Naive thymus-derived CD4-positive, alpha-beta T cell (primary cell): Measurements from ENCODE around the gene ASPRV1. TPM values are rescaled to one million over a fixed set of nuclear protein-coding genes. Genes with fewer than 3 reads are reported as not detected.

Experiments
- ATAC-seq: fragments of 150-1000 bp; cut with Tn5 transposase; 2 replicates; pipeline ENCODE4 v1.10.0; 2021; ENCODE audit warnings: mild to moderate bottlenecking, moderate library complexity
- CTCF ChIA-PET: fragments of 350-600 bp; sonication (Branson Sonifier 250); formaldehyde crosslinking; loops from one replicate; lab custom pipeline; 2021; ENCODE audit warnings: antibody characterized with exemption; lab: Charles Lee
- POLR2A ChIA-PET: fragments of 350-600 bp; sonication (Branson Sonifier 250); formaldehyde crosslinking; loops from one replicate; lab custom pipeline; 2021; ENCODE audit warnings: antibody characterized with exemption, inconsistent platforms; lab: Charles Lee
- DNase-seq, 9 donors: peaks; one replicate each; pipeline versions ENCODE4 v3.0.0 to v3.0.0-alpha.2; 2020 to 2022; ENCODE audit warnings: mixed read lengths in 1 of 9
- H3K27ac ChIP-seq: one replicate; pipeline ENCODE4 v1.7.0; 2013; ENCODE audit warnings: mild to moderate bottlenecking, low read depth, low read length, moderate library complexity
- H3K27me3 ChIP-seq, 2 donors: one replicate each; pipeline ENCODE4 v1.7.0; 2013; ENCODE audit warnings: low read length in 2 of 2, mild to moderate bottlenecking in 2 of 2, moderate library complexity in 2 of 2; ENCODE audit not compliant: control insufficient read depth in 2 of 2, insufficient read depth in 2 of 2
- H3K36me3 ChIP-seq, 3 experiments: 1 replicate in 2 of 3; 2 replicates in 1 of 3; pipeline ENCODE4 v1.7.0; 2013; ENCODE audit warnings: low read length in 3 of 3, mild to moderate bottlenecking in 3 of 3, moderate library complexity in 1 of 3; ENCODE audit not compliant: insufficient read depth in 3 of 3, control insufficient read depth in 2 of 3
- H3K4me1 ChIP-seq, 2 donors: one replicate each; pipeline ENCODE4 v1.7.0; 2013; ENCODE audit warnings: low read length in 2 of 2, mild to moderate bottlenecking in 2 of 2, moderate library complexity in 1 of 2; ENCODE audit not compliant: control insufficient read depth in 2 of 2, insufficient read depth in 2 of 2
- H3K4me3 ChIP-seq: 2 replicates; pipeline ENCODE4 v1.7.0; 2013; ENCODE audit warnings: mild to moderate bottlenecking, low read length
- H3K9me3 ChIP-seq, 3 experiments: 1 replicate in 2 of 3; 2 replicates in 1 of 3; pipeline ENCODE4 v1.7.0; 2013; ENCODE audit warnings: low read length in 3 of 3; ENCODE audit not compliant: control insufficient read depth in 2 of 3
- H3K27ac Mint-ChIP-seq, 9 donors: one replicate each; pipeline ENCODE4 v1.8.0; 2020 to 2022; ENCODE audit warnings: mixed read lengths in 9 of 9, mild to moderate bottlenecking in 8 of 9, moderate library complexity in 5 of 9, inconsistent platforms in 2 of 9
- H3K27me3 Mint-ChIP-seq, 5 donors: one replicate each; pipeline ENCODE4 v1.8.0; 2021 to 2022; ENCODE audit warnings: mixed read lengths in 5 of 5, mild to moderate bottlenecking in 1 of 5
- H3K36me3 Mint-ChIP-seq, 5 donors: one replicate each; pipeline ENCODE4 v1.8.0; 2020 to 2022; ENCODE audit warnings: mixed read lengths in 5 of 5, mild to moderate bottlenecking in 3 of 5, inconsistent platforms in 1 of 5
- H3K4me1 Mint-ChIP-seq, 7 donors: one replicate each; pipeline ENCODE4 v1.8.0; 2020 to 2022; ENCODE audit warnings: mixed read lengths in 7 of 7, mild to moderate bottlenecking in 3 of 7, inconsistent platforms in 1 of 7
- H3K4me3 Mint-ChIP-seq, 10 donors: one replicate each; pipeline ENCODE4 v1.8.0; 2020 to 2022; ENCODE audit warnings: mild to moderate bottlenecking in 10 of 10, mixed read lengths in 10 of 10, moderate library complexity in 6 of 10, inconsistent platforms in 2 of 10
- H3K9me3 Mint-ChIP-seq, 11 donors: one replicate each; pipeline ENCODE4 v1.8.0; 2020 to 2022; ENCODE audit warnings: mixed read lengths in 11 of 11, mild to moderate bottlenecking in 4 of 11, inconsistent platforms in 1 of 11, moderate library complexity in 1 of 11
- intact Hi-C, 2 donors: fragments of 100-400 bp; cut with micrococcal nuclease; formaldehyde crosslinking; loops; one replicate each; pipeline ENCODE4 v1.15.1; 2023
- polyA plus RNA-seq, 2 donors: library from polyadenylated mRNA; unstranded; fragments of 300-500 nt; fragmentation: Illumina TruSeq; gene quantifications; one replicate each; pipeline ENCODE4 v1.2.3, GENCODE V29; 2021
- total RNA-seq, 6 experiments: library from RNA in 5 of 6; stranded (reverse) in 5 of 6; gene quantifications; 1 replicate in 5 of 6; 2 replicates in 1 of 6; pipeline ENCODE4 v1.2.3 and lab custom pipeline; 2021 to 2026

ASPRV1 gene
- total and polyA plus RNA-seq, 7 experiments from 2014 or later, result 0.91 to 2.9 (median 1.9) TPM

DNA sequence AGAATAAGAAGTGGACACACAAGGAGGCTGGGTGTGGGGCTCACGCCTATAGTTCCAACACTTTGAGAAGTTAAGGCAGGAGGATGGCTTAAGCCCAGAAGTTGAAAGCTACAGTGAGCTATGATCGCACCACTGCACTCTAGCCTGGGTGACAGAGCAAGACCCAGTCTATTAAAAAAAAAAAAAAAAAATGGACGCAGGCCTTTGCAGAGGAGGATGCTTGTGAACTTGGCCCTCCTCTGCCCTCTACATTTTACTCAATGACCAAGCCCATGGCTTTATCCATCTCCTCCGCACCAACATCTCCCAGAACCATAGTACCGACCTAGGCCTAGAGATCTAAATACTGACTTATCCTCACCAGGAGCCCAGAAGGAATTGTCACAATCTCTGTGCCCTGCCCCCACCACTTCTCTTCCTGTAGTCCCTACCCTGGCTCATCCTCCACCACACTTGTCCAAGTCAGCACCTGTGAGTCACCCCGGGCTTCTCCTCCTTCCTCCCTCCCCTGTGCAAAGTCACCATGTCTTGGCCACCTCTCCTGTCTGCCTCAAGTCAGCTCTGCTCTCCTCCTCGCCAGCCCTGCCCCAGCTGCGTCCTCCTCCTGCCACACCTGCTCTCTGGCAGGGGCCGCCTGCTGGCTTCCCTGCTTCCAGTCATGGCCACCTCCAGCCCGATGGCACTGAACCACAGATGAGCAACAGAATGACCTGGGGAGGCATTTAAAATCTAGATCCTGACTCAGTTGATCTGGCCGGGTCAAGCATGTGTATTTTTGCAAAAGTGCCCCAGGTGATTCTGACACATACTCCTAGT, 35.8 kb upstream of the ASPRV1 start:
- Histone ChIP-seq H3K36me3 (peaks cover 0 to 25% (median 0%) of the 10 kb centered on the region in 3 experiments), H3K4me3 (no peak overlapping the region), H3K27ac (no peak overlapping the region), H3K27me3 (no peaks in the 10 kb centered on the region), H3K4me1 (no peaks in the 10 kb centered on the region), H3K9me3 (no peaks in the 10 kb centered on the region)
- Mint-ChIP-seq H3K36me3 (peaks cover 9 to 44% (median 24%) of the 10 kb centered on the region in 5 donors), H3K4me3 (no peak overlapping the region), H3K4me1 (peaks cover 2 to 21% (median 3%) of the 10 kb centered on the region in 7 donors), H3K27ac (peak overlapping the region in 2 of 9 donors; percentile 15 to 19), H3K27me3 (no peaks in the 10 kb centered on the region), H3K9me3 (no peaks in the 10 kb centered on the region)
- DNase-seq, result no peak
- POLR2A ChIA-PET, result no interaction called here
- intact Hi-C loops, result no loop called here
- CTCF ChIA-PET, result no interaction called here
- peak; percentile 92 for ATAC-seq

DNA sequence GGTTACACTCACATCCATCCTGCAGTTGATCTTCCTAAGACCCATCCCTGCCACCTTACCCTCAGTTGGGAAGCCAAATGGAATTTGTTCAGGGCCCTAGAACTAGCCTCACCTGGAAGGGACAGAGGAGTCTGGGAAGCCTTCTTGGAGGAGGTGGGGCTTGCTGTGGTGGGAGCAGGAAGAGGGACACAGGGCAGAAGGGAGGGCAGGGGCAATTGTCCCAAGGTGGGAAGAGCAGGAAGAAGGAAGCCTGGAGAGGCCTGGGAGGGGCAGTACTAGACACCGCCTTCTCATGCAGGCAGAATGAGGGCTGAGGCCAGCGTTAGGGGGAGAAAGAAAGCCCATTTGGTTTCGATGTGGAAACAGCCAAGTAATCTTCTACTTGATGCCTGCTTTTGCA, 34.1 kb upstream of the ASPRV1 start:
- Mint-ChIP-seq H3K4me1 (peaks cover 0 to 17% (median 0%) of the 10 kb centered on the region in 7 donors), H3K27ac (peak overlapping the region in 1 of 9 donors; percentile 13), H3K36me3 (peaks cover 9 to 50% (median 24%) of the 10 kb centered on the region in 5 donors), H3K27me3 (no peaks in the 10 kb centered on the region), H3K9me3 (no peaks in the 10 kb centered on the region), H3K4me3 (no peak overlapping the region)
- no peak overlapping the region for H3K4me3 ChIP-seq
- DNase-seq (no peak), ATAC-seq (no peak)
- CTCF ChIA-PET, result no interaction called here
- POLR2A ChIA-PET, result no interaction called here
- H3K27ac ChIP-seq, result no peak overlapping the region
- intact Hi-C loops, result no loop called here
- H3K4me1 ChIP-seq, result no peaks in the 10 kb centered on the region
- H3K27me3 ChIP-seq, result no peaks in the 10 kb centered on the region
- peaks cover 0 to 25% (median 0%) of the 10 kb centered on the region in 3 experiments for H3K36me3 ChIP-seq
- no peaks in the 10 kb centered on the region for H3K9me3 ChIP-seq

DNA sequence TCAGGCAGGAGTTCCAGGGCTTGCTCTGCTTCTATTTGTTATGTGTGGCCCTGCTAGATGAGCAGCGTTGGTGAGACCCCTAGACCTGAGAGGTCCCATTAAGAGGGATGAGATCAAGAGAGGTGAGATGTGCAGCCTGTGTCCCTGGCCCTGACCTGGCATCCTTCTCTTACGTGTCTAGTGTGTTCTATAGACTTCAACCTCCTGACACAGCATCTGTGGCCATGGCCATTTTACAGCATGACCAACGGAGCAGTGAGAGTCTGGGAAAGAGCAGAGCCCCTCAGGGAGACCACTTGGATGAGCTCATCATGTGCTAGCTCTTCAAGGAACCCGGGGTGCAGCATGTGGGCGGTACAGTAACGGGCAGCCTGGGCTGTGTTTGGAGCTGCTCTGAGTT, 32.7 kb upstream of the ASPRV1 start:
- POLR2A ChIA-PET, result no interaction called here
- no peaks in the 10 kb centered on the region for H3K4me1 ChIP-seq
- Mint-ChIP-seq H3K27ac (no peak overlapping the region), H3K4me3 (no peak overlapping the region), H3K36me3 (peaks cover 9 to 50% (median 24%) of the 10 kb centered on the region in 5 donors), H3K9me3 (no peaks in the 10 kb centered on the region), H3K27me3 (no peaks in the 10 kb centered on the region), H3K4me1 (peaks cover 0 to 17% (median 0%) of the 10 kb centered on the region in 7 donors)
- no peak overlapping the region for H3K27ac ChIP-seq
- no peaks in the 10 kb centered on the region for H3K27me3 ChIP-seq
- intact Hi-C loops, result no loop called here
- peaks cover 0 to 25% (median 0%) of the 10 kb centered on the region in 3 experiments for H3K36me3 ChIP-seq
- no peak for DNase-seq
- ATAC-seq, result no peak
- H3K9me3 ChIP-seq, result no peaks in the 10 kb centered on the region
- CTCF ChIA-PET, result no interaction called here
- no peak overlapping the region for H3K4me3 ChIP-seq

DNA sequence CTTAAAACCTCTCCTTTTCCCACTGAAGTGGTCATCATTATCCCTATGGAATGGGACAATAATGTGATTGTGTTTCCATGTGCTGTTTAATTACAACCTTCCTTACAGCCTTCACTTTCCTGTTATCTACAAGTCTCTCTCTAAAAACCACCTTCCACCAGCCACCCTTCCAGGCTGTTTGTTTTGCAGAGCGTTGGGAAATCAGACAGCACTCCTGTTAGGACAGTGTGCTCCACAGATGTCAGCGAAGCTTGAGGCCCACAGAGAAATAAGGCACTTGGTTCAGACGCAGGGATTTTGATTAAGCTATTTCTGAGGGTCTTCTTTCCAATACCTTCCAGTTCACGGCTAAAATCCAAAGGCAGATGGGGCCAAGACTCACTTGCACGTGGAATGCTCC, 32.3 kb upstream of the ASPRV1 start:
- Mint-ChIP-seq H3K36me3 (peaks cover 9 to 50% (median 24%) of the 10 kb centered on the region in 5 donors), H3K4me3 (no peak overlapping the region), H3K4me1 (peaks cover 0 to 17% (median 0%) of the 10 kb centered on the region in 7 donors), H3K27ac (no peak overlapping the region), H3K27me3 (no peaks in the 10 kb centered on the region), H3K9me3 (no peaks in the 10 kb centered on the region)
- Histone ChIP-seq H3K4me1 (no peaks in the 10 kb centered on the region), H3K27me3 (no peaks in the 10 kb centered on the region), H3K36me3 (peaks cover 0 to 25% (median 0%) of the 10 kb centered on the region in 3 experiments), H3K4me3 (no peak overlapping the region), H3K9me3 (no peaks in the 10 kb centered on the region), H3K27ac (no peak overlapping the region)
- intact Hi-C loops, result no loop called here
- no peak for DNase-seq
- no peak for ATAC-seq
- CTCF ChIA-PET, result no interaction called here
- POLR2A ChIA-PET, result no interaction called here

DNA sequence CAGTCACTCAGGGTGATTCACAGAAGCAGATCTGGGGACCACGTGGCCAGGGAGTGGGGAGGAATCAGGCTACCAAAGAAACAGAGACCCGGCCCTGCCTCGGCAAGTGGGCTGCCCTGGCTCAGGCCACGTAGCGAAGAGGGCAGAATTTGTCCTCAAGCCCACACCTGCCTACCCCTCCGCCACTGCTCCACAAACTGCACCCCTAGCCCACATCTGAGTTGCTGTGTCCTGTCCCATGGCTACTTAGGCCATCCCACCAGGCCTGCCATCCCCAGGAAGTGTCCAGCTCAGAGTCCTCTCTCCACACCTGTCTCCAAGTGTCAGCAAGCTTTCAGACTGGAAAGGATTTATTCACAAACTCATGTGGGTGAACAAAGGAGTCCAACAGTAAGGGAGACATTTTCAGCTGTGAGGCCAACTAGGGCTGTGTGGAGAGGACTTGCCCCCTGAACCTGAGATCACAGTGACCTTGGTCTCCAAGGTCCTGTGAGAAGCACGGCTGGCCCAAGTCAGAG, 31.7 kb upstream of the ASPRV1 start:
- Histone ChIP-seq H3K27ac (no peak overlapping the region), H3K27me3 (no peaks in the 10 kb centered on the region), H3K36me3 (peaks cover 0 to 25% (median 0%) of the 10 kb centered on the region in 3 experiments), H3K4me3 (no peak overlapping the region), H3K4me1 (no peaks in the 10 kb centered on the region), H3K9me3 (no peaks in the 10 kb centered on the region)
- POLR2A ChIA-PET, result no interaction called here
- Mint-ChIP-seq H3K36me3 (peaks cover 11 to 50% (median 24%) of the 10 kb centered on the region in 5 donors), H3K27ac (no peak overlapping the region), H3K9me3 (no peaks in the 10 kb centered on the region), H3K4me1 (peaks cover 0 to 20% (median 0%) of the 10 kb centered on the region in 7 donors), H3K27me3 (no peaks in the 10 kb centered on the region), H3K4me3 (no peak overlapping the region)
- ATAC-seq (no peak), DNase-seq (no peak)
- intact Hi-C loops, result no loop called here
- CTCF ChIA-PET, result no interaction called here

DNA sequence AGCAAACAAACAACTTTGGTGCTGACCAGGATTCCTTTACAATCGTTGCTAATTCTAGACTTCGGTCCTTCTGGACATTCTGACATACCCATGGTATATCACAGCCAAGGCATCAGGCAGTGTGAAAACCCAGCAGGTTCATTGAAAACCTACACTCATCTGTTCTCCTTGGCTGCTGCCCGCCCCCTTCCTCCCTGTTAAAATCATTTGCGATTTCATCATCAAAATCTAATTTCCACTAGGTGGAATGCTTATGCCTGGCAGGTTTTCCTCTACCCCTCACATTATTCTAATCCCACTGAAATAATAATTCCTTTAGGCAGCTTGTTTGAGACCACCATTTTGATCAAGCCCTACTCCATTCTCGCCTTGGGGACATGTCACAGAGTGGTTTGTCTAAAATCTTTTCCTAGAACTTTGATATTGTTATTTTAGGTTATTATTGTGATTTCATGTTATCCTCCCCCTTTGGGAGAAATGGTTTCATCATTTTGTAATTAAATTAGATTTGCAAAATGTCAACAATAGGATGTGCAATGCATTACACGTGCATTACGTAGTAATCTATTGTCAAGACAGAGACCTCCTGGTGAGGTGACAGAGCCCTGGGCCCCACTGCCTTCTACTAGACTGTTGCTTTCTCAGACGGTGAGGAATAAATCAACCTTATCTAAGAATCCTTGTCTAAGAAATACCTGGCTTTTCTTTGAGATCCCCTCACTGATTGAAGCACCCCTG, 31.0 kb upstream of the ASPRV1 start:
- Mint-ChIP-seq H3K27me3 (no peaks in the 10 kb centered on the region), H3K4me3 (no peak overlapping the region), H3K4me1 (peaks cover 0 to 15% (median 0%) of the 10 kb centered on the region in 7 donors), H3K27ac (no peak overlapping the region), H3K9me3 (no peaks in the 10 kb centered on the region), H3K36me3 (peaks cover 11 to 45% (median 20%) of the 10 kb centered on the region in 5 donors)
- intact Hi-C loops, result no loop called here
- DNase-seq (no peak), ATAC-seq (no peak)
- Histone ChIP-seq H3K27me3 (no peaks in the 10 kb centered on the region), H3K27ac (no peak overlapping the region), H3K4me3 (no peak overlapping the region), H3K9me3 (no peaks in the 10 kb centered on the region), H3K36me3 (peaks cover 0 to 25% (median 0%) of the 10 kb centered on the region in 3 experiments), H3K4me1 (no peaks in the 10 kb centered on the region)
- ChIA-PET CTCF (no interaction called here), POLR2A (no interaction called here)
